ENCODE measurements around the gene OR2F1.
"Not testable (repeated sequence)": the region's sequence is repeated elsewhere in the genome, so short reads cannot be mapped to it uniquely, and the experiment has no call there.

Gene OR2F1

GRCh38 chr7:144009361-144009760 is 54.7 kb downstream of the OR2F1 start:
- no peak for DNase-seq (ENCODE audit: low spot score)

- not testable (repeated sequence) for DNase-seq (ENCODE audit: low spot score)
Observed at GRCh38 chr7:144010061-144010460, 55.4 kb downstream of the OR2F1 start.

- not testable (repeated sequence) for DNase-seq (ENCODE audit: low spot score)
Observed at GRCh38 chr7:144010821-144011220, 56.2 kb downstream of the OR2F1 start.

GRCh38 chr7:144011458-144012230 is 57.0 kb downstream of the OR2F1 start:
- no peak for DNase-seq (ENCODE audit: low spot score)

All from iPS-NIHi11 (cell line).